OCI-LY1 (cell line): ENCODE data around the gene KLRC1.
"Not testable (repeated sequence)": the region's sequence is repeated elsewhere in the genome, so short reads cannot be mapped to it uniquely, and the experiment has no call there.

ENCODE experiments used
- CTCF ChIP-seq: fragments of 200-600 bp; sonication (generic), shearing (Covaris generic); IDR thresholded peaks from 2 replicates; pipeline ENCODE4 v1.5.1; 2017; ENCODE audit warnings: mild to moderate bottlenecking, antibody characterized with exemption, low read length, moderate library complexity, mixed read lengths
- EZH2 ChIP-seq: fragments of 200-600 bp; sonication (generic), shearing (Covaris generic); IDR thresholded peaks from 2 replicates; pipeline ENCODE4 v1.8.0; 2017; ENCODE audit warnings: borderline replicate concordance, mixed run types, mild to moderate bottlenecking, antibody characterized with exemption, low read length, moderate library complexity, mixed read lengths

- not testable (repeated sequence) for TF ChIP-seq EZH2, CTCF
Measured at GRCh38 chr12:10420334-10420733, 32.8 kb downstream of the KLRC1 start, which contains the start of gene KLRC3.
